B cell (primary cell): Measurements from ENCODE around the gene CXCR6. TPM values are rescaled to one million over a fixed set of nuclear protein-coding genes. Genes with fewer than 3 reads are reported as not detected.

Experiments used
- ATAC-seq: fragments of 200-7000 bp; cut with Tn5 transposase; one replicate; pipeline ENCODE4 v1.10.0; 2021; ENCODE audit warnings: low read depth, mild to moderate bottlenecking, moderate number of reproducible peaks, moderate library complexity
- CTCF ChIA-PET: fragments of 350-600 bp; sonication (Branson Sonifier 250); formaldehyde crosslinking; loops from one replicate; lab custom pipeline; 2021; ENCODE audit warnings: antibody characterized with exemption, inconsistent platforms; lab: Charles Lee
- POLR2A ChIA-PET: fragments of 350-600 bp; sonication (Branson Sonifier 250); formaldehyde crosslinking; loops from one replicate; lab custom pipeline; 2021; ENCODE audit warnings: antibody characterized with exemption; lab: Charles Lee
- DNase-seq: peaks from one replicate; pipeline ENCODE4 v3.0.0; 2013
- H2AFZ ChIP-seq: 2 replicates; pipeline ENCODE4 v1.6.1; 2012; ENCODE audit warnings: mild to moderate bottlenecking, low read depth, low read length; ENCODE audit not compliant: insufficient read depth, poor library complexity, severe bottlenecking
- H3K27ac ChIP-seq, 2 donors: 1 replicate in 1 of 2; 2 replicates in 1 of 2; pipeline ENCODE4 v1.5.1; 2012 to 2013; ENCODE audit warnings: low read length in 2 of 2, mild to moderate bottlenecking in 2 of 2, moderate library complexity in 1 of 2
- H3K27me3 ChIP-seq, 4 experiments: fragments of 200-600 bp in 1 of 4; sonication (generic) in 1 of 4; replicated peaks in 1 of 4; 1 replicate in 2 of 4; 2 replicates in 2 of 4; pipeline versions ENCODE4 v1.6.1 to v1.7.0; 2013 to 2016; ENCODE audit warnings: low read length in 3 of 4, mild to moderate bottlenecking in 2 of 4, mixed read lengths in 1 of 4, moderate library complexity in 1 of 4; ENCODE audit not compliant: insufficient read depth in 4 of 4, control insufficient read depth in 3 of 4; ENCODE audit errors: control extremely low read depth in 1 of 4
- H3K36me3 ChIP-seq, 2 experiments: replicated peaks in 1 of 2; 1 replicate in 1 of 2; 2 replicates in 1 of 2; pipeline versions ENCODE4 v1.6.1 to v1.7.1; 2013; ENCODE audit warnings: low read length in 1 of 2; ENCODE audit not compliant: insufficient read depth in 2 of 2, control insufficient read depth in 1 of 2; ENCODE audit errors: control extremely low read depth in 1 of 2, extremely low read depth in 1 of 2
- H3K4me1 ChIP-seq, 2 donors: fragments of 200-600 bp in 1 of 2; sonication (generic) in 1 of 2; 1 replicate in 1 of 2; 2 replicates in 1 of 2; pipeline versions ENCODE4 v1.5.1 to v1.6.1; 2013 to 2017; ENCODE audit warnings: low read length in 2 of 2; ENCODE audit not compliant: control insufficient read depth in 2 of 2, insufficient read depth in 2 of 2
- H3K4me2 ChIP-seq: replicated peaks from 2 replicates; pipeline ENCODE3; 2012; ENCODE audit warnings: mild to moderate bottlenecking, low read depth, low read length; ENCODE audit not compliant: poor library complexity, severe bottlenecking
- H3K4me3 ChIP-seq, 5 experiments: fragments of 200-600 bp in 1 of 5; sonication (generic) in 1 of 5; 1 replicate in 3 of 5; 2 replicates in 2 of 5; pipeline versions ENCODE4 v1.5.1 to v1.7.0; 2011 to 2016; ENCODE audit warnings: low read length in 4 of 5, mild to moderate bottlenecking in 4 of 5, low read depth in 2 of 5, control low read depth in 1 of 5, moderate library complexity in 1 of 5; ENCODE audit not compliant: insufficient read depth in 1 of 5; ENCODE audit errors: control extremely low read depth in 1 of 5, extremely low read depth in 1 of 5
- H3K79me2 ChIP-seq: fragments of 200-600 bp; sonication (generic); one replicate; pipeline ENCODE4 v1.6.0; 2016; ENCODE audit warnings: low read length; ENCODE audit not compliant: control insufficient read depth, insufficient read depth
- H3K9ac ChIP-seq: fragments of 200-600 bp; sonication (generic); 2 replicates; pipeline ENCODE4 v1.6.1; 2017; ENCODE audit warnings: mild to moderate bottlenecking, low read length, moderate library complexity
- H3K9me3 ChIP-seq, 3 donors: one replicate each; pipeline versions ENCODE4 v1.6.1 to v1.7.1; 2013; ENCODE audit warnings: low read length in 2 of 3; ENCODE audit not compliant: control insufficient read depth in 2 of 3, insufficient read depth in 1 of 3; ENCODE audit errors: control extremely low read depth in 1 of 3
- H4K20me1 ChIP-seq: 2 replicates; pipeline ENCODE4 v1.6.0; 2012; ENCODE audit warnings: mild to moderate bottlenecking, low read length; ENCODE audit not compliant: insufficient read depth, control insufficient read depth, poor library complexity, severe bottlenecking
- H3K27ac Mint-ChIP-seq: one replicate; pipeline ENCODE4 v1.8.0; 2021; ENCODE audit warnings: mixed read lengths
- H3K27me3 Mint-ChIP-seq: one replicate; pipeline ENCODE4 v1.8.0; 2021; ENCODE audit warnings: mixed read lengths
- H3K4me1 Mint-ChIP-seq: one replicate; pipeline ENCODE4 v1.8.0; 2021; ENCODE audit warnings: mixed read lengths
- H3K4me3 Mint-ChIP-seq: one replicate; pipeline ENCODE4 v1.8.0; 2021; ENCODE audit warnings: mixed read lengths
- H3K9me3 Mint-ChIP-seq: one replicate; pipeline ENCODE4 v1.8.0; 2022; ENCODE audit warnings: mixed read lengths; ENCODE audit not compliant: insufficient read depth
- EZH2 ChIP-seq: IDR thresholded peaks from 2 replicates; pipeline ENCODE4 v1.6.1; 2012; ENCODE audit warnings: borderline replicate concordance, low read depth, mild to moderate bottlenecking, moderate library complexity, low read length; ENCODE audit not compliant: insufficient read depth, poor library complexity, severe bottlenecking
- WGBS: methylation state at CpG from one replicate; pipeline ENCODE4 v1.1.5; 2013; ENCODE audit warnings: missing lambda C conversion rate; ENCODE audit not compliant: insufficient coverage; 5-methylcytosine and 5-hydroxymethylcytosine counted together
- intact Hi-C: fragments of 100-400 bp; cut with micrococcal nuclease; formaldehyde crosslinking; loops from one replicate; pipeline ENCODE4 v1.10.0; 2022
- polyA plus RNA-seq: library from polyadenylated mRNA; depleted of rRNA; stranded (reverse); fragments of >200 nt; gene quantifications from 2 replicates; pipeline ENCODE4 v1.2.3, GENCODE V29; 2012
- total RNA-seq, 2 donors: library from RNA; stranded (reverse); fragments of 120-200 nt in 1 of 2; gene quantifications; 1 replicate in 1 of 2; 2 replicates in 1 of 2; pipeline versions ENCODE4 v1.2.3 to v1.2.4, GENCODE V29; 2013 to 2022
- TF ChIP-seq, protein P1 (sequence below): fragments of 200-600 bp; IDR thresholded peaks from one replicate; pipeline ENCODE4 v1.8.0; 2022; ENCODE audit warnings: antibody characterized with exemption, mild to moderate bottlenecking

Gene CXCR6
- total and polyA plus RNA-seq, 2 donors (not counting 1 experiment from before 2014, with no cell fraction given), result not detected

DNA sequence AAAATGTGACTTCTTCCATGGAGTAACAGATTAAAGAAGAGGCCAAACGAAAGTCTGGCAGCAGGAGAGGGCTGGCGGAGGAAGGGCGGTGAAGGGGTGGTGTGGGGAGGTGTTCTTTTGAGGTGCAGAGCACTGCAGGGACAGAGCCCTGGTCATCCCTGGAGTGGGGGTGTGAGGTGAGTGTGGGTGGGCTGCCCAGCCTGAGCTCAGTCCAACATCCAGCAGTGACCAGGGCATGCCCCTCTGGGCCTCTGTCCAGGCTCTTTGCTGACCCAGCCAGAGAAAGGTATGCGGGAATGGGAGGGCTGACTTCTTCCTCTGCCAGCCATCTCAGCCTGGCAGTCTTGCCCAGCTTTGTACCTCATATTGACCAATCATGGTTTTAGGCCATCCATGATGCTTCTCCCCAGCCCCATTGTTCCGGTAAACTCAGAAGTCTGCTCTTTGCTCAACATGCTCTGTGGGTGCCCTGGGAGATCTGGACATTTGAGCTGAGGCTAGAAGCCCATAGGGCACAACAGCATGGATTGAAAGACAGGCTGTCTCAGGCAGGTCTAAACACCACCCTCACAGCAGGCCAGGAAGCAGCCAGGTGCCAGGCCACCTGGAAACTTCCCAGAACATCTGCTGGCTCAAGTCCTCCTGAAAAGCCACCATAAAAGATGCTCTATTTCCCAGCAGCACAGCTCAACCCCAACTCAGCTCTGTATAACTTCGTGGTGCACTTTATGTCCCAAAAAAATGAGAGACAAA is 25.9 kb upstream of the CXCR6 start:
- no peak overlapping the region for H3K4me3 Mint-ChIP-seq
- no peaks in the 10 kb centered on the region for H3K27me3 Mint-ChIP-seq
- Histone ChIP-seq H4K20me1 (no peaks in the 10 kb centered on the region), H2AFZ (no peak overlapping the region), H3K9me3 (no peaks in the 10 kb centered on the region), H3K27ac (no peak overlapping the region), H3K36me3 (peaks cover 2 to 15% of the 10 kb centered on the region in 2 experiments), H3K4me3 (no peak overlapping the region), H3K9ac (no peak overlapping the region), H3K27me3 (no peaks in the 10 kb centered on the region), H3K79me2 (no peaks in the 10 kb centered on the region), H3K4me1 (peaks cover 6 to 23% of the 10 kb centered on the region in 2 donors), H3K4me2 (no peak overlapping the region)
- ChIA-PET POLR2A (no interaction called here), CTCF (no interaction called here)
- H3K27ac Mint-ChIP-seq, result no peak overlapping the region
- H3K4me1 Mint-ChIP-seq, result peaks cover 16% of the 10 kb centered on the region
- TF ChIP-seq EZH2, result no peak
- TF ChIP-seq, protein P1, sequence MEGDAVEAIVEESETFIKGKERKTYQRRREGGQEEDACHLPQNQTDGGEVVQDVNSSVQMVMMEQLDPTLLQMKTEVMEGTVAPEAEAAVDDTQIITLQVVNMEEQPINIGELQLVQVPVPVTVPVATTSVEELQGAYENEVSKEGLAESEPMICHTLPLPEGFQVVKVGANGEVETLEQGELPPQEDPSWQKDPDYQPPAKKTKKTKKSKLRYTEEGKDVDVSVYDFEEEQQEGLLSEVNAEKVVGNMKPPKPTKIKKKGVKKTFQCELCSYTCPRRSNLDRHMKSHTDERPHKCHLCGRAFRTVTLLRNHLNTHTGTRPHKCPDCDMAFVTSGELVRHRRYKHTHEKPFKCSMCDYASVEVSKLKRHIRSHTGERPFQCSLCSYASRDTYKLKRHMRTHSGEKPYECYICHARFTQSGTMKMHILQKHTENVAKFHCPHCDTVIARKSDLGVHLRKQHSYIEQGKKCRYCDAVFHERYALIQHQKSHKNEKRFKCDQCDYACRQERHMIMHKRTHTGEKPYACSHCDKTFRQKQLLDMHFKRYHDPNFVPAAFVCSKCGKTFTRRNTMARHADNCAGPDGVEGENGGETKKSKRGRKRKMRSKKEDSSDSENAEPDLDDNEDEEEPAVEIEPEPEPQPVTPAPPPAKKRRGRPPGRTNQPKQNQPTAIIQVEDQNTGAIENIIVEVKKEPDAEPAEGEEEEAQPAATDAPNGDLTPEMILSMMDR, result no peak
- H3K9me3 Mint-ChIP-seq, result no peaks in the 10 kb centered on the region
- intact Hi-C loops, result no loop called here
- DNase-seq (no peak), ATAC-seq (no peak)
- 95% methylated on average over 5 of the region's 6 CpGs for WGBS
